HepG2 (cell line): ENCODE results near the gene TTK. TPM values are rescaled to one million over a fixed set of nuclear protein-coding genes. Genes with fewer than 3 reads are reported as not detected.

Experiments
- ATF2 ChIP-seq: sonication (generic); formaldehyde crosslinking; IDR thresholded peaks from 2 replicates; pipeline ENCODE4 v1.4.0; 2020; ENCODE audit warnings: missing genetic modification reagents
- CCDC6 ChIP-seq: sonication (generic); formaldehyde crosslinking; IDR thresholded peaks from 2 replicates; pipeline ENCODE4 v1.8.1; 2022; ENCODE audit warnings: mild to moderate bottlenecking, missing genetic modification reagents, moderate library complexity
- DMTF1 ChIP-seq: sonication (generic); formaldehyde crosslinking; IDR thresholded peaks from 2 replicates; pipeline ENCODE4 v1.4.0; 2020; ENCODE audit warnings: mild to moderate bottlenecking, missing genetic modification reagents
- EZH2 ChIP-seq: conservative IDR thresholded peaks from 2 replicates; pipeline ENCODE4 v1.6.1; 2012; ENCODE audit warnings: mild to moderate bottlenecking, low read depth, low read length, moderate library complexity
- HES4 ChIP-seq: sonication (generic); formaldehyde crosslinking; IDR thresholded peaks from 2 replicates; pipeline ENCODE4 v1.9.0; 2021; ENCODE audit warnings: mild to moderate bottlenecking, missing genetic modification reagents, borderline replicate concordance
- HOXA9 ChIP-seq: sonication (generic); formaldehyde crosslinking; IDR thresholded peaks from 2 replicates; pipeline ENCODE4 v1.8.1; 2022; ENCODE audit warnings: missing genetic modification reagents, mild to moderate bottlenecking, moderate library complexity, borderline replicate concordance
- MXD4 ChIP-seq: IDR thresholded peaks from 2 replicates; pipeline ENCODE4 v1.6.1; 2016; ENCODE audit warnings: mild to moderate bottlenecking, missing biosample characterization, missing genetic modification reagents
- SIX1 ChIP-seq: sonication (generic); formaldehyde crosslinking; IDR thresholded peaks from 2 replicates; pipeline ENCODE4 v1.4.0; 2020; ENCODE audit warnings: missing genetic modification reagents, borderline replicate concordance
- SKIL ChIP-seq: sonication (generic); formaldehyde crosslinking; IDR thresholded peaks from 2 replicates; pipeline ENCODE4 v1.8.0; 2022; ENCODE audit warnings: missing genetic modification reagents, mild to moderate bottlenecking, moderate library complexity, borderline replicate concordance
- ZNF281 ChIP-seq: sonication (generic); formaldehyde crosslinking; IDR thresholded peaks from 2 replicates; pipeline ENCODE4 v1.4.0; 2020; ENCODE audit warnings: missing genetic modification reagents, borderline replicate concordance
- ZNF720 ChIP-seq: sonication (generic); formaldehyde crosslinking; IDR thresholded peaks from 2 replicates; pipeline ENCODE4 v1.4.0; 2020; ENCODE audit warnings: missing genetic modification reagents
- ZSCAN31 ChIP-seq: sonication (generic); formaldehyde crosslinking; IDR thresholded peaks from 2 replicates; pipeline ENCODE4 v1.5.0; 2020; ENCODE audit warnings: low read depth, mild to moderate bottlenecking, missing genetic modification reagents
- polyA plus RNA-seq, 8 experiments: library from polyadenylated mRNA; depleted of rRNA in 3 of 8; stranded (reverse) in 7 of 8; unstranded in 1 of 8; fragments of >200 nt; fragmentation: Illumina TruSeq in 4 of 8; extraction: Trizol in 4 of 8; gene quantifications; 2 replicates each; pipeline versions ENCODE4 v1.2.1 to v1.2.3, GENCODE V29; 2011 to 2016; ENCODE audit warnings: low read depth in 4 of 8, missing spikeins in 1 of 8, mixed read lengths in 1 of 8; ENCODE audit not compliant: insufficient read depth in 1 of 8
- total RNA-seq, 5 experiments: library from RNA; depleted of rRNA; stranded (reverse); fragments of >200 nt; fragmentation: Illumina TruSeq; extraction: Trizol; gene quantifications; 2 replicates each; pipeline ENCODE4 v1.2.3, GENCODE V29; 2016; ENCODE audit warnings: low read depth in 1 of 5

TTK gene
- total and polyA plus RNA-seq, 2 of the 13 experiments (the other 11 are each of a cell fraction or from before 2014, with no cell fraction given), result 8.6 to 33.2 TPM

- TF ChIP-seq DMTF1 (CRISPR knock-in tag), result no peak
- TF ChIP-seq EZH2, result no peak
- TF ChIP-seq ZNF281 (CRISPR knock-in tag), result no peak
- peak; percentile 61; the same call in 1 of the 2 replicates for TF ChIP-seq MXD4 (CRISPR knock-in tag)
- TF ChIP-seq ATF2, result no peak
- peak; percentile 42; the same call in 1 of the 2 replicates for TF ChIP-seq CCDC6 (CRISPR knock-in tag)
- no peak for TF ChIP-seq HES4 (CRISPR knock-in tag)
- TF ChIP-seq ZNF720 (CRISPR knock-in tag), result no peak
- no peak for TF ChIP-seq HOXA9 (CRISPR knock-in tag)
- no peak for TF ChIP-seq SIX1 (CRISPR knock-in tag)
- 0 out of 2 replicates have a peak, but pooled peaks have one; percentile 47 for TF ChIP-seq ZSCAN31 (CRISPR knock-in tag)
- no peak for TF ChIP-seq SKIL (CRISPR knock-in tag)
These were observed at the start of gene TTK (continued) for GRCh38 chr6:80004173-80005072.
